Astrocyte (in vitro differentiated cells and primary cell): ENCODE results near the gene TRIM58.

ENCODE experiments used
- EZH2 ChIP-seq: IDR thresholded peaks from 2 replicates; pipeline ENCODE4 v1.6.1; 2012; ENCODE audit warnings: mild to moderate bottlenecking, low read length, inconsistent platforms; ENCODE audit not compliant: insufficient read depth
- TF ChIP-seq, protein P1 (sequence below): IDR thresholded peaks from 2 replicates; pipeline ENCODE4 v1.5.1; 2011; ENCODE audit warnings: low read depth, mild to moderate bottlenecking, inconsistent platforms, low read length, moderate library complexity; ENCODE audit not compliant: insufficient read depth

- TF ChIP-seq, protein P1, sequence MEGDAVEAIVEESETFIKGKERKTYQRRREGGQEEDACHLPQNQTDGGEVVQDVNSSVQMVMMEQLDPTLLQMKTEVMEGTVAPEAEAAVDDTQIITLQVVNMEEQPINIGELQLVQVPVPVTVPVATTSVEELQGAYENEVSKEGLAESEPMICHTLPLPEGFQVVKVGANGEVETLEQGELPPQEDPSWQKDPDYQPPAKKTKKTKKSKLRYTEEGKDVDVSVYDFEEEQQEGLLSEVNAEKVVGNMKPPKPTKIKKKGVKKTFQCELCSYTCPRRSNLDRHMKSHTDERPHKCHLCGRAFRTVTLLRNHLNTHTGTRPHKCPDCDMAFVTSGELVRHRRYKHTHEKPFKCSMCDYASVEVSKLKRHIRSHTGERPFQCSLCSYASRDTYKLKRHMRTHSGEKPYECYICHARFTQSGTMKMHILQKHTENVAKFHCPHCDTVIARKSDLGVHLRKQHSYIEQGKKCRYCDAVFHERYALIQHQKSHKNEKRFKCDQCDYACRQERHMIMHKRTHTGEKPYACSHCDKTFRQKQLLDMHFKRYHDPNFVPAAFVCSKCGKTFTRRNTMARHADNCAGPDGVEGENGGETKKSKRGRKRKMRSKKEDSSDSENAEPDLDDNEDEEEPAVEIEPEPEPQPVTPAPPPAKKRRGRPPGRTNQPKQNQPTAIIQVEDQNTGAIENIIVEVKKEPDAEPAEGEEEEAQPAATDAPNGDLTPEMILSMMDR: no peak
- TF ChIP-seq EZH2: no peak
Measured at GRCh38 chr1:247841796-247842195, 15.2 kb upstream of the TRIM58 start, which contains the start of gene OR11L1.
